H54 (cell line): ENCODE data around the gene PSTPIP1.

Experiments
- DNase-seq: peaks from one replicate; pipeline ENCODE4 v3.0.0; 2011; ENCODE audit warnings: low spot score, mixed read lengths; ENCODE audit not compliant: insufficient read length
- FAIRE-seq: peaks from 3 replicates; lab custom pipeline; 2011; peaks lifted over from hg19 to GRCh38; lab: Jason Lieb, UNC
- POLR2A ChIP-seq: IDR thresholded peaks from 2 replicates; pipeline ENCODE4 v1.6.1; 2011; ENCODE audit warnings: low read depth, mild to moderate bottlenecking, low read length

Gene PSTPIP1

GRCh38 chr15:77030048-77030927 lies 35.4 kb downstream of the PSTPIP1 start:
- TF ChIP-seq POLR2A: no peak
- FAIRE-seq: no peak
- DNase-seq: peak; percentile 40

GRCh38 chr15:77030928-77031375 lies 36.0 kb downstream of the PSTPIP1 start:
- FAIRE-seq (no peak), DNase-seq (no peak)
- no peak for TF ChIP-seq POLR2A

- FAIRE-seq (no peak), DNase-seq (no peak)
- TF ChIP-seq POLR2A: no peak
Observed at GRCh38 chr15:77031376-77032050, 36.6 kb downstream of the PSTPIP1 start.

- FAIRE-seq: no peak
- no peak for DNase-seq
- no peak for TF ChIP-seq POLR2A
Observed at GRCh38 chr15:77032052-77032646, 37.2 kb downstream of the PSTPIP1 start.

GRCh38 chr15:77032647-77033416 lies 37.9 kb downstream of the PSTPIP1 start:
- no peak for FAIRE-seq
- no peak for DNase-seq
- no peak for TF ChIP-seq POLR2A

GRCh38 chr15:77033417-77033728 lies 38.4 kb downstream of the PSTPIP1 start:
- DNase-seq (no peak), FAIRE-seq (no peak)
- no peak for TF ChIP-seq POLR2A

GRCh38 chr15:77033729-77034671 lies 39.1 kb downstream of the PSTPIP1 start:
- FAIRE-seq (no peak), DNase-seq (no peak)
- TF ChIP-seq POLR2A: no peak

GRCh38 chr15:77034695-77035489 lies 40.0 kb downstream of the PSTPIP1 start:
- FAIRE-seq (no peak), DNase-seq (no peak)
- no peak for TF ChIP-seq POLR2A

- FAIRE-seq (no peak), DNase-seq (no peak)
- no peak for TF ChIP-seq POLR2A
Observed at GRCh38 chr15:77035584-77035983, 40.7 kb downstream of the PSTPIP1 start.

GRCh38 chr15:77035999-77036471 lies 41.1 kb downstream of the PSTPIP1 start:
- DNase-seq (no peak), FAIRE-seq (no peak)
- TF ChIP-seq POLR2A: no peak

- TF ChIP-seq POLR2A: no peak
- FAIRE-seq: no peak
- no peak for DNase-seq
Observed at GRCh38 chr15:77036537-77037387, 41.8 kb downstream of the PSTPIP1 start.
